ENCODE results near the gene PPP1R3F.
"Not testable (repeated sequence)": the region's sequence is repeated elsewhere in the genome, so short reads cannot be mapped to it uniquely, and the experiment has no call there.

Gene PPP1R3F

GRCh38 chrX:49276207-49276606, 6.6 kb downstream of the PPP1R3F start:
- DNase-seq: no peak

- no peak for DNase-seq
Observed at GRCh38 chrX:49276671-49277534, 7.3 kb downstream of the PPP1R3F start.

- no peak for DNase-seq
Observed at GRCh38 chrX:49277535-49277830, 7.9 kb downstream of the PPP1R3F start.

GRCh38 chrX:49278081-49278480, 8.5 kb downstream of the PPP1R3F start:
- DNase-seq: no peak

- peak; percentile 6 for DNase-seq
Observed at GRCh38 chrX:49282647-49283011, 13.0 kb downstream of the PPP1R3F start.

GRCh38 chrX:49284212-49284611, 14.6 kb downstream of the PPP1R3F start:
- DNase-seq: no peak

GRCh38 chrX:49286136-49286535, 16.5 kb downstream of the PPP1R3F start:
- no peak for DNase-seq

- no peak for DNase-seq
Observed at GRCh38 chrX:49286581-49286980, 17.0 kb downstream of the PPP1R3F start.

- DNase-seq: no peak
Observed at GRCh38 chrX:49287665-49288064, 18.1 kb downstream of the PPP1R3F start.

- no peak for DNase-seq
Observed at GRCh38 chrX:49290215-49290614, 20.6 kb downstream of the PPP1R3F start.

GRCh38 chrX:49291615-49292337, 22.2 kb downstream of the PPP1R3F start:
- peak; percentile 58 for DNase-seq

- DNase-seq: no peak
Observed at GRCh38 chrX:49292400-49293362, 23.1 kb downstream of the PPP1R3F start.

GRCh38 chrX:49299293-49299692, 29.7 kb downstream of the PPP1R3F start:
- not testable (repeated sequence) for DNase-seq

- DNase-seq: no peak
Observed at GRCh38 chrX:49300703-49301102, 31.1 kb downstream of the PPP1R3F start.

- DNase-seq: no peak
Observed at GRCh38 chrX:49303346-49303745, 33.8 kb downstream of the PPP1R3F start, which contains the start of gene GAGE10. Gene GAGE10 (plus strand): TSS chrX:49303646. CDS start chrX:49304860, 1,214 bp downstream.

- DNase-seq: not testable (repeated sequence)
Observed at GRCh38 chrX:49307775-49308174, 38.2 kb downstream of the PPP1R3F start.

GRCh38 chrX:49308604-49309269, 39.1 kb downstream of the PPP1R3F start:
- DNase-seq: no peak

- DNase-seq: peak; percentile 20
Observed at GRCh38 chrX:49309401-49309981, 39.9 kb downstream of the PPP1R3F start.

- DNase-seq: peak; percentile 21
Observed at GRCh38 chrX:49310371-49310770, 40.8 kb downstream of the PPP1R3F start.

- no peak for DNase-seq
Observed at GRCh38 chrX:49312176-49312575, 42.6 kb downstream of the PPP1R3F start.

GRCh38 chrX:49316085-49316484, 46.5 kb downstream of the PPP1R3F start:
- no peak for DNase-seq

- DNase-seq: not testable (repeated sequence)
Observed at GRCh38 chrX:49321737-49322136, 52.1 kb downstream of the PPP1R3F start, which contains the start of gene GAGE12J. Gene GAGE12J (plus strand): TSS chrX:49322037. CDS start chrX:49323194, 1,157 bp downstream.
